ENCODE results near the gene GPR160.

Gene GPR160

DNA sequence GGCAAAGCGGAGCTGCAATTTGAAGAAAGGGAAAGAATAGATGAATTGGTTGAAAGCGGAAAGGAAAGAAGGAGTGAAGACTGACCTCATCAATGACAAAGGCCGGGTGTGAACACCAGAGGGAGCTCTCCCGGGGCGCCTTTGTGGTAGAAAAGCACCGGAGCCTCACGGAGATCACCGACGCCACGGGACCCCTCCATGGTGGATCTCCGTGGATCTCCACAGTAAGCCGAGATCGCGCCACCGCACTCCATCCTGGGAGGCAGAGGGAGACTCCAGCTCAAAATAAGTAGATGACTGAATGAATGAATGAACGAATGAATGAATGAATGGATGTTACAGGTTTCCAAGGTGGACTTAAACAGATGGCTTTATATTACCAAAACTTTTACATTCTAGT is 25.0 kb downstream of the GPR160 start:
- in situ Hi-C loops (cut with MboI; ENCODE audit: low sequenced_read_pairs): no loop called here

GRCh38 chr3:170063691-170064090 is 25.9 kb downstream of the GPR160 start:
- in situ Hi-C loops (cut with MboI; ENCODE audit: low sequenced_read_pairs): no loop called here

- in situ Hi-C loops (cut with MboI; ENCODE audit: low sequenced_read_pairs): no loop called here
Observed at GRCh38 chr3:170064108-170064507, 26.3 kb downstream of the GPR160 start.

- in situ Hi-C loops (cut with MboI; ENCODE audit: low sequenced_read_pairs): no loop called here
Observed at GRCh38 chr3:170075441-170076091, 37.8 kb downstream of the GPR160 start.

DNA sequence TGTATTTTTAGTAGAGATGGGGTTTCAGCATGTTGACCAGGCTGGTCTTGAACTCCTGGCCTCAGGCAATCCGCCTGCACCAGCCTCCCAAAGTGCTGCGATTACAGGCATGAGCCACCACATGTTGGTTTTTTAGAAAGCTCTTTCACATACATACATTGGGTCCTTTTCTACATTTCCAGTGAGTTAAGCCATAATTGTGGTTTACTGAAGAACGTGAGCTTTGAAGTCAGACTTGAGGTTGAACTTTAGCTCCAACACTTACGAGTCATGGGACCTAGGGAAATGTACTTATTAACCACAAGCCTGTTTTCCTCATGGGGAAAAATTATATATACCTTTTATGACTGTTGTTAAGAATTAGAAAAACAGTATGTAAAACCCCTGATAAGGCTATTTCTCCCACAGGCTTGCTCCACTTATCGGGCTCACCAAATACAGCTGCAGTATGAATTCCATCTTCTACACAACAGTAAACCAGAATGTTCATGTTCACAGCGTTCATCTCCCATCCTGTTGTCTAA is 39.0 kb downstream of the GPR160 start:
- in situ Hi-C loops (cut with MboI; ENCODE audit: low sequenced_read_pairs): no loop called here

DNA sequence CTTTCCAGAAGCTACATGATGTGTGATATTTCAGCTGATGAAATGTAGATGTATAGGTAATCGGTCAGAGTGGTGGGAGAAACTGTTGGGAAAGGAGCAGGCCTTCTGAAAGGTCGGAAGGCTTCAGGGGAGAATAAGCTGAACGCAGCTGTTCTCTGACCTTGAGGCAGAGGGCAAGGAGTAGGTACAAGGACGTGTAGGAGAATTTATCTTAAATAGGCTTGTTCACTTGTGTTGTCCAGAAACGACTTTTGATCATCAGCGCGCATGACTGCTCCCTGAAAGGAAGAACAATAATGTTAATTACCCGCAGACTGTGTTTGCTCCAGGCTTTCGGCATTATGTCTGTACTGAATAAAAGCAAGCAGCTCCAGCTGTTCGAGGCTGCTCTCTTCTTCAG is 39.6 kb downstream of the GPR160 start:
- in situ Hi-C loops (cut with MboI; ENCODE audit: low sequenced_read_pairs): no loop called here

- in situ Hi-C loops (cut with MboI; ENCODE audit: low sequenced_read_pairs): no loop called here
Observed at GRCh38 chr3:170078620-170079281, 41.0 kb downstream of the GPR160 start.

DNA sequence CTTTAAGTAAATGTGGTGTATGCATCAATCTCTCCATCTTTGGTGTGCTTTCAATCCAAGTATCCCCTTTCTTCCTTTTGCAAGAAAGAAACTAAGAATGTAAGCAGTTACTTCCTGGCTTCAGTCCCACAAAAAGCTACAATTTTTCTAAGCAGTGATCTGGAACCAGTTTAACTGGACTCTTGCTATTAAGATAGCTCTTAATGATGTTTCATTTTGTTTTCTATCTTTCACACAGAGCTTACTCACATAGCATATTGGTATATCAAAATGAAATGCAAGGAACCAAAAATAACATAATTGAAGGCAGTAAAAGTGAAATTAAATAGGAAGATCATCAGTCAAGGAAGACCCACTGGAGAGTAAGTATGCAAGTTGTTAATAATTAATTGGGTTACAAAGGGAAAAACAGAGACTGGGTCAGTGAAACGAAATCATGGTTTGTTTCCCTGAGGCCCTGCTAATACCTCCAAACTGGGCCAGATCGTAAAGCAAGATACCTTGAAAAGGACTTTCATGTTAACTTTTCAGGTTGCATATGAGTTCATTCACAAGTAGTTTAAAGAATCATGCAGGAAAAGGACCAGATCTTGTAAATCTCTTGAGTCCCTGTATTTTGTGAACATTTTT is 41.9 kb downstream of the GPR160 start:
- in situ Hi-C loops (cut with MboI; ENCODE audit: low sequenced_read_pairs): no loop called here

GRCh38 chr3:170080605-170081004 is 42.8 kb downstream of the GPR160 start:
- in situ Hi-C loops (cut with MboI; ENCODE audit: low sequenced_read_pairs): no loop called here

DNA sequence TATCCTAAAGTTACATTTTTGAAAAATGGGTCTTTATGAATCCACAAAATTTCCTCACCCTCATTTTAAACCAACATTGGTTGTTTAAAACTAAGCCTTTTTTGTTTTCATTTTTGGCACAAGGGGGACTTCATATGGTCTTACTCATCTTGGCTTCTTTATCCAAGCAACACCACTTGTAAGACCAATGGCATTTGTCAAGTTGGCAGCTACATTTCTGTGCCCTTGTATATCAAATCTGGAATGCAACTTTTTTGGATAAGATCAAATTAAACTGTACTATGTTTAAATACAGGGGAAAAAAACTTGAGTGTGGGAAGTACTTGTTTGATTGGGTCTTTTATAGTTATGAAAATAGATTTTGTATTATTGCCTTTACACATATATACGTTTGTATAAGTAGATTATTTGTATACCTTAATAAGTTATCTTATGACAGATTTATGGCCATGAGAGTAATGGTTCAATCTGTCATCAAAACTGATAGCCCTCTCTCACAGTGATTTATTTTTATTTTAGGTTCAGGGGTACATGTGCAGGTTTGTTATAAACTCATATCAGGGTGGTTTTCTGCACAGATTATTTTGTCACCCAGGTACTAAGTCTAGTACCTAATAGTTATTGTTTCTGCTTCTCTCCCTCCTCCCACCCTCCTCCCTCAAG is 43.4 kb downstream of the GPR160 start:
- in situ Hi-C loops (cut with MboI; ENCODE audit: low sequenced_read_pairs): no loop called here

DNA sequence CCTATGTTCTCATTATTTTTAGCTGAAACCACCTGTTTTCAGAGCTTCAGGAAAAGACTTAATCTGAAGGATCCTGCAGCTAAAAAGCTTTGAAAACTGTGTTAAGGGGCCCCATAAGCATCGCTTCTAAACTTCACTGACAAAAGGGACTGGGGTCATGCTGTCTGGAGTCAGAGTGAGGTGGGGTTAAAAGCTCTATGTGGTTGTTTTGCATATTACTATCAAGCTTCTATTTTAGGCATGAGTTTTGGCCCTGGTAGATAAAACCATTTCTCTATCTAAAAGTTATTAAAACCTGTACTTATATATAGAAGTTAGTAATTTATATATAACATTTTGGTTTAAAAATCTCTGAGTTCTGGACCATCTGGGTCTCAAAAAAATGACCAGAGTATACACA is 45.5 kb downstream of the GPR160 start:
- in situ Hi-C loops (cut with MboI; ENCODE audit: low sequenced_read_pairs): no loop called here

GRCh38 chr3:170085396-170085795 is 47.6 kb downstream of the GPR160 start:
- in situ Hi-C loops (cut with MboI; ENCODE audit: low sequenced_read_pairs): no loop called here

DNA sequence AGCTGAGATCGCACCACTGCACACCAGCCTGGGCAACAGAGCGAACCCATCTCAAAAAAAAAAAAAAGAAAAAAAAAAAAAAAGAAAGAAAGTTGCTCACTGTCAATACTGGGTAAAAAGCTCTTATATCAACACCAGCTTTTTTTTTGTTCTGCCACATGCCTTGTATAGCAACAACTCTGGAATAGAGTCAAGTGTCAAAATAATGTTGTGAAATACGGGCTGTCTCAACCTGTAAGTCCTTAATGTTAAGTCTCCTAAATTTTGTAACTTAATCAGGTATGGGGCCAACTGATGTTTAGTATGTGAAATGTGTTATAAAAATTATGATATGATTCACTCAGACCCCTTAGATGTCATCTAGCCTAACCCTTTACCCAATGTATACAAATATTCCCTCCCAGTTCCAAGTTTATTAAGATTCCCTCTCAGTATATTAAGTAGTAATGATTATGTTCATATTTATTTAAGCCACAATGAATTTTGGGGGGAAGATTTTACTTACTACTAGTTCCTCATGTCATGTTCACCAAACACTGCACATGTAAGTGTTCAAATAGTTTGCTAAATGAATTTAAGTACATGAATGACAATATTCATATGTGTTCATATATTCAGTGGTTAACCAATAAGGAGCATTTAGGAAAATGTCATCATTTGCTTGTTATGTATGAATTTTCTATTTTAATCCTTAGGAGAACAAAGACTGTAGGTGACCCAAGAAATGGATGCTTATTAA is 52.2 kb downstream of the GPR160 start:
- in situ Hi-C loops (cut with MboI; ENCODE audit: low sequenced_read_pairs): no loop called here

GRCh38 chr3:170090601-170090981 is 52.8 kb downstream of the GPR160 start:
- in situ Hi-C loops (cut with MboI; ENCODE audit: low sequenced_read_pairs): no loop called here

DNA sequence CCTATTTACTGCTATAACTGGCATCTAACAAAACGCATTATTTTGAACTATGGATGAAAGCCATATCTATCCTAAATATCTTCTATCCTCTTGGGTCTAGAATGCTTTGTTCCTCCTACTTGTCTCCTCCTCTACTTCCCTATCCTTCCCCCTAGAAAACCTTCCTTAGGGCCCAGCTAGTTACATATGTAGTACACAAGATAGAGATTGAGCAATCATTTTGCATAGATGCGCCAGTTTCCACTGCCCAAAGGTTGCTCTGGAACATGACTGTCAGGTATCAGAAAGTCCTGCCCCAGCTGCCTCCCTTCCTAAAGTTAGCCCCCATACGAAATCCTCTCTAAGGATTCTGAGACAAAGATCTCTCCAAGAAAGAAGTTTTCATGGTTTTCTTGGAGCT is 55.1 kb downstream of the GPR160 start:
- in situ Hi-C loops (cut with MboI; ENCODE audit: low sequenced_read_pairs): no loop called here

- in situ Hi-C loops (cut with MboI; ENCODE audit: low sequenced_read_pairs): no loop called here
Observed at GRCh38 chr3:170095771-170096170, 58.0 kb downstream of the GPR160 start.

GRCh38 chr3:170096342-170096741 is 58.5 kb downstream of the GPR160 start:
- in situ Hi-C loops (cut with MboI; ENCODE audit: low sequenced_read_pairs): no loop called here

DNA sequence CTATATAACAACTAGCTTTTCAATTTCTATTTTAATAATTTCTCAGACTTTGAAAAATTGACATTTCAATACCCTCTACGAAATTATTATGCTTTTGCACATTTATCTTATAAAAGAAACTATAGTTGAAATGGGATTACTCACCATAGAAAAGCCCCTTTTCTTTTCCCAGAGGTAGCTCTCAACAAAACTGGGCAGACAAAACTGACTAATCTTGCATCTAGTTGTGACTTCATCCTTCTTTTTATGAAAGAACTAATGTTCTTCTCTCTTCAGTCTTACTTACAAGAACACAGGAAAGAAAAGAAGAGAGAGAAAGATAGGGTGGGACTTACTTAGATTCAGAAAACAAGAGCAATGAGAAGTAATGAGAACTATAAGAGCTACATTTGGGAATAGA is 61.0 kb downstream of the GPR160 start:
- in situ Hi-C loops (cut with MboI; ENCODE audit: low sequenced_read_pairs): no loop called here

GRCh38 chr3:170100944-170101343 is 63.1 kb downstream of the GPR160 start:
- in situ Hi-C loops (cut with MboI; ENCODE audit: low sequenced_read_pairs): no loop called here

GRCh38 chr3:170102431-170102830 is 64.6 kb downstream of the GPR160 start:
- in situ Hi-C loops (cut with MboI; ENCODE audit: low sequenced_read_pairs): no loop called here

DNA sequence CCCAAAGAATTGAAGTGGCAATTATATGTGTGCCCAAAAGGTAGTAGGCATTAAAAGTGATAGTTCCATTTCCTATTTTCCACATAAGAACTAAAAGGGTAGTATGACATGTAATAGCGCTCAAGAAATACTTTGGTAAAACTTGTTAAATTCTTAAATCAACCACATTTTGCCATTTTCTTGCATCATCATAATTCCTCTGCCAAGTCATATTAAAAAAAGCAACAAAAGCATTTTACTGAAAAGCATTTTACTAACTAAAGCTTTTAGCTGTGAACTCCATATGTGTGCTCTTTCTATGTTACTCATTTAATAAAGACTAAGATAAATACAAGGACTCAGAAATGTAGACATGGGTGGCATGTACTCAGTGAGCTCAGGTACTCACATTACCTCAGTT is 70.1 kb downstream of the GPR160 start:
- in situ Hi-C loops (cut with MboI; ENCODE audit: low sequenced_read_pairs): no loop called here
